Endodermal cell (in vitro differentiated cells): ENCODE measurements around the gene LIN9. TPM values are rescaled to one million over a fixed set of nuclear protein-coding genes. Genes with fewer than 3 reads are reported as not detected.

ENCODE experiments used
- DNase-seq: peaks from one replicate; pipeline ENCODE4 v3.0.0-alpha.2; 2017
- H3K27ac ChIP-seq: 2 replicates; pipeline ENCODE4 v1.5.1; 2013; ENCODE audit warnings: mild to moderate bottlenecking, low read depth, low read length, moderate library complexity
- H3K27me3 ChIP-seq: 2 replicates; pipeline ENCODE4 v1.6.1; 2013; ENCODE audit warnings: mild to moderate bottlenecking, low read length, moderate library complexity; ENCODE audit not compliant: insufficient read depth, control insufficient read depth, poor library complexity, severe bottlenecking
- H3K36me3 ChIP-seq: 2 replicates; pipeline ENCODE4 v1.7.0; 2013; ENCODE audit warnings: mild to moderate bottlenecking, low read length, moderate library complexity; ENCODE audit not compliant: control insufficient read depth, insufficient read depth
- H3K4me1 ChIP-seq: one replicate; pipeline ENCODE4 v1.7.0; 2013; ENCODE audit warnings: low read length; ENCODE audit not compliant: control insufficient read depth, insufficient read depth
- H3K4me3 ChIP-seq: 2 replicates; pipeline ENCODE4 v1.5.1; 2013; ENCODE audit warnings: mild to moderate bottlenecking, low read length, moderate library complexity
- H3K9ac ChIP-seq: 2 replicates; pipeline ENCODE4 v1.6.1; 2013; ENCODE audit warnings: mild to moderate bottlenecking, low read length, moderate library complexity; ENCODE audit not compliant: poor library complexity, severe bottlenecking; ENCODE audit errors: extremely low read depth
- H3K9me3 ChIP-seq: 2 replicates; pipeline ENCODE4 v1.6.1; 2013; ENCODE audit warnings: mild to moderate bottlenecking, low read length, moderate library complexity; ENCODE audit not compliant: control insufficient read depth
- H3K27ac Mint-ChIP-seq: 2 replicates; pipeline ENCODE4 v1.8.0; 2020; ENCODE audit warnings: mixed read lengths
- H3K27me3 Mint-ChIP-seq: 2 replicates; pipeline ENCODE4 v1.8.0; 2021; ENCODE audit warnings: mild to moderate bottlenecking, mixed read lengths; ENCODE audit not compliant: insufficient read depth
- H3K36me3 Mint-ChIP-seq: 2 replicates; pipeline ENCODE4 v1.8.0; 2020; ENCODE audit warnings: low read depth, mixed read lengths
- H3K4me1 Mint-ChIP-seq: 2 replicates; pipeline ENCODE4 v1.8.0; 2020; ENCODE audit warnings: mixed read lengths
- H3K4me3 Mint-ChIP-seq: 2 replicates; pipeline ENCODE4 v1.8.0; 2020; ENCODE audit warnings: mild to moderate bottlenecking, moderate library complexity, mixed read lengths
- H3K9me3 Mint-ChIP-seq: 2 replicates; pipeline ENCODE4 v1.8.0; 2020; ENCODE audit warnings: mild to moderate bottlenecking, mixed read lengths
- CTCF ChIP-seq: fragments of 200-600 bp; sonication (generic); conservative IDR thresholded peaks from 2 replicates; pipeline ENCODE4 v1.5.0; 2021; ENCODE audit warnings: antibody characterized with exemption, mild to moderate bottlenecking
- WGBS, 2 experiments: methylation state at CpG; one replicate each; pipeline versions ENCODE4 v1.1.5 to v1.1.7; 2013; ENCODE audit warnings: missing lambda C conversion rate in 2 of 2, mixed read lengths in 1 of 2; ENCODE audit not compliant: insufficient coverage in 1 of 2, insufficient read length in 1 of 2; 5-methylcytosine and 5-hydroxymethylcytosine counted together
- total RNA-seq, 2 donors: library from RNA; stranded (reverse); fragmentation: NEBNext Ultra II Directional in 1 of 2; extraction: Animal tissue kit (Norgen Biotek cat#: 25700) in 1 of 2; gene quantifications; 2 replicates in 1 of 2; 3 replicates in 1 of 2; pipeline ENCODE4 v1.2.1, GENCODE V29; 2021

The LIN9 gene
- total RNA-seq, 2 donors from 2014 or later, result 9.9 to 11.3 TPM

GRCh38 chr1:226209307-226210059, 99.5 kb downstream of the LIN9 start:
- peak; percentile 56 for DNase-seq
- Mint-ChIP-seq H3K36me3 (no peaks in the 10 kb centered on the region), H3K27ac (no peak overlapping the region), H3K4me1 (peaks cover 41% of the 10 kb centered on the region), H3K4me3 (no peak overlapping the region), H3K27me3 (no peaks in the 10 kb centered on the region), H3K9me3 (no peaks in the 10 kb centered on the region)
- H3K9ac ChIP-seq, result no peak overlapping the region
- H3K9me3 ChIP-seq, result no peaks in the 10 kb centered on the region
- H3K4me3 ChIP-seq, result no peak overlapping the region
- no peak overlapping the region for H3K27ac ChIP-seq
- H3K27me3 ChIP-seq, result no peaks in the 10 kb centered on the region
- H3K4me1 ChIP-seq, result peaks cover 24% of the 10 kb centered on the region
- H3K36me3 ChIP-seq, result no peaks in the 10 kb centered on the region
- WGBS, 2 experiments, result 93 to 95% methylated on average over 16 to 17 of the region's 17 CpGs
- no peak for TF ChIP-seq CTCF

- H3K27me3 Mint-ChIP-seq, result no peaks in the 10 kb centered on the region
- Histone ChIP-seq H3K4me3 (no peak overlapping the region), H3K9me3 (no peaks in the 10 kb centered on the region), H3K4me1 (peaks cover 23% of the 10 kb centered on the region), H3K36me3 (no peaks in the 10 kb centered on the region), H3K27me3 (no peaks in the 10 kb centered on the region), H3K9ac (no peak overlapping the region), H3K27ac (no peak overlapping the region)
- 89 to 98% methylated on average over 5 of the region's 5 CpGs for WGBS, 2 experiments
- no peak overlapping the region for H3K4me3 Mint-ChIP-seq
- no peak for TF ChIP-seq CTCF
- no peaks in the 10 kb centered on the region for H3K9me3 Mint-ChIP-seq
- no peaks in the 10 kb centered on the region for H3K36me3 Mint-ChIP-seq
- H3K4me1 Mint-ChIP-seq, result peaks cover 51% of the 10 kb centered on the region
- no peak for DNase-seq
- no peak overlapping the region for H3K27ac Mint-ChIP-seq
Observed at GRCh38 chr1:226207048-226207447, 101.9 kb downstream of the LIN9 start.

GRCh38 chr1:226204198-226204597, 104.8 kb downstream of the LIN9 start:
- no peak overlapping the region for H3K4me3 Mint-ChIP-seq

More at GRCh38 chr1:226204198-226204597, 104.8 kb downstream of the LIN9 start:
- no peak overlapping the region for H3K27ac Mint-ChIP-seq
- Histone ChIP-seq H3K27me3 (no peaks in the 10 kb centered on the region), H3K27ac (no peak overlapping the region), H3K9ac (no peak overlapping the region), H3K9me3 (no peaks in the 10 kb centered on the region), H3K36me3 (no peaks in the 10 kb centered on the region), H3K4me1 (peaks cover 8% of the 10 kb centered on the region), H3K4me3 (no peak overlapping the region)
- no peaks in the 10 kb centered on the region for H3K27me3 Mint-ChIP-seq
- H3K36me3 Mint-ChIP-seq, result no peaks in the 10 kb centered on the region
- peaks cover 30% of the 10 kb centered on the region for H3K4me1 Mint-ChIP-seq
- TF ChIP-seq CTCF, result no peak
- no peaks in the 10 kb centered on the region for H3K9me3 Mint-ChIP-seq
- DNase-seq, result no peak
